SU-DHL-6 (cell line): ENCODE data around the gene PRDM16.

Experiments used
- EZH2phosphoT487 ChIP-seq: fragments of 200-600 bp; sonication (generic), shearing (Covaris generic); conservative IDR thresholded peaks from 2 replicates; pipeline ENCODE4 v1.6.1; 2018; ENCODE audit warnings: mild to moderate bottlenecking, antibody characterized with exemption, low read length, moderate library complexity, mixed read lengths
- TF ChIP-seq, protein P1 (sequence below): fragments of 200-600 bp; sonication (generic); IDR thresholded peaks from one replicate; pipeline ENCODE4 v1.5.1; 2017; ENCODE audit warnings: antibody characterized with exemption, mild to moderate bottlenecking, low read length, moderate library complexity; ENCODE audit not compliant: insufficient read depth, poor library complexity, severe bottlenecking

DNA sequence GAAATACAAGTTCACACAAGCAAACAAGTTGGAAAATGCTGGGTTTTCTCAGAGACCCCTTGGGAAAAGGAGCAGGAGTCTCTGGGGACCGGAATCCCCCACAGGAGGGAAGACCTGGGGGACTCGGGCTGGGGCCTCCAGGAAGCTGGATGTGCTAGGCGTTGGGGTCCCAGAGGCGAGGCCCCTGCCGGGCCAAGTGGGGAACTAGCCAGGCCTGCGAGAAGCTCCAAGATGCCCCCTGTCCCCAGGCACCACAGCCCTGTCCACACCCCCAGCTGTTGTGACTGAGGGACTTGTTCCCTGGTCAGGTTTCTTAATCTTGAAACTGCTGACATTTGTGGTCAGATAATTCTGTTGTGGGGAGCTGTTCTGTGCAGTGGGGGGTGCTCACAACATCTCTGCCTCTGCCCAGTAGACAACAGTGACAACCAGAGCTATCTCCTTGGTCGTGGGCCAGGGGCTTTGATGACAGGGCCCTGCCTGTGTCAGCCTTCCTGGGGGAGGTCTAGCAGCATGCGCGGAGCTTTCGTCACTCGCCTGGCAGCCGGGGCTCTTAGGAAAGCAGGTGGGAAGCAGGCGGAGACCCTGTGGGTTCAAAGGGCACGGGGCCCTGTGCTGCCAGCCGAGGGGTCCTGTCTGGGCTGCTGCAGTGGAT is 259.1 kb downstream of the PRDM16 start:
- TF ChIP-seq, protein P1, sequence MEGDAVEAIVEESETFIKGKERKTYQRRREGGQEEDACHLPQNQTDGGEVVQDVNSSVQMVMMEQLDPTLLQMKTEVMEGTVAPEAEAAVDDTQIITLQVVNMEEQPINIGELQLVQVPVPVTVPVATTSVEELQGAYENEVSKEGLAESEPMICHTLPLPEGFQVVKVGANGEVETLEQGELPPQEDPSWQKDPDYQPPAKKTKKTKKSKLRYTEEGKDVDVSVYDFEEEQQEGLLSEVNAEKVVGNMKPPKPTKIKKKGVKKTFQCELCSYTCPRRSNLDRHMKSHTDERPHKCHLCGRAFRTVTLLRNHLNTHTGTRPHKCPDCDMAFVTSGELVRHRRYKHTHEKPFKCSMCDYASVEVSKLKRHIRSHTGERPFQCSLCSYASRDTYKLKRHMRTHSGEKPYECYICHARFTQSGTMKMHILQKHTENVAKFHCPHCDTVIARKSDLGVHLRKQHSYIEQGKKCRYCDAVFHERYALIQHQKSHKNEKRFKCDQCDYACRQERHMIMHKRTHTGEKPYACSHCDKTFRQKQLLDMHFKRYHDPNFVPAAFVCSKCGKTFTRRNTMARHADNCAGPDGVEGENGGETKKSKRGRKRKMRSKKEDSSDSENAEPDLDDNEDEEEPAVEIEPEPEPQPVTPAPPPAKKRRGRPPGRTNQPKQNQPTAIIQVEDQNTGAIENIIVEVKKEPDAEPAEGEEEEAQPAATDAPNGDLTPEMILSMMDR: no peak
- no peak for TF ChIP-seq EZH2phosphoT487
